SHP77 (cell line): ENCODE results near the gene NEDD4.
"Not testable (repeated sequence)": the region's sequence is repeated elsewhere in the genome, so short reads cannot be mapped to it uniquely, and the experiment has no call there.

ENCODE experiments used
- DNase-seq, 2 experiments: peaks; one replicate each; lab custom pipeline; 2025; lab: John Stamatoyannopoulos, UW

The NEDD4 gene

DNA sequence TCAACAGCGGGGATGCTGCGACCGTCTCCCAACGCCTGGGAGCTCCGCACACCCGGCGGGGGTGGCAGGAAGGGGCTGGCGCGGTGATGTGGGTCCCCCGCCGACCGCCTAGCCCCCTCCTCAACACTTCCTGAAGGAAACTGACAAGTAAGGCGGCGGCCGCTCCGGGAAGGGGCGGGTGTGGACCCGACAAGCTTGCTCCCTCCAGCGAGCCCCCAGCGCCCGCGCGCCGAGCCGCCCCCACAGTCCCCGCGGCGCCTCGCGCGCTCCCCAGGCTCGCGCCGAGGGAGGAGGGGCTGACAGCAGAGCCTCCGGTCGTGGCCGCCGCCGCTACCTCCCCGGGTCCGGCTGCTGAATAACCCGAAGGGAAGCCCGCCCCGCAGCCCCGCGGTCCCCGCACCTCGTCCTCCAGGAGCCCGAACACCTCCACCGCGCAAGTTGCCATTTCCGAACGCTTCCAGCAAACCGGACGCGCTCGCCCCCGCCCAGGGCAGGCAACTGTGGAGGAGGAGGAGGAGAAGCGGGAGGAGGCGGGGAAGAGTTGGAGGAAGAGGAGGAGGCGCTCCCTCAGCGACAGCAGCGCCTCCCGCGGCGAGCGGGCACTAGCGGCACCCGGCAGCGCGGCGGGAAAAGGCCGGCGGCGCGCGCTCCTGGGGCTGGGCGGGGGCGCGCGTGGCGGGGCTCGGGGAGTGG lies at the start of gene NEDD4:
Gene NEDD4, minus strand, starts transcription at position 502 of the 693 bp plus-strand sequence. Its CDS starts 57 bp downstream, at position 445.
- DNase-seq: peak; percentile 81 to 87

GRCh38 chr15:56042498-56042897 lies 49.1 kb upstream of the NEDD4 start:
- DNase-seq: no peak

DNA sequence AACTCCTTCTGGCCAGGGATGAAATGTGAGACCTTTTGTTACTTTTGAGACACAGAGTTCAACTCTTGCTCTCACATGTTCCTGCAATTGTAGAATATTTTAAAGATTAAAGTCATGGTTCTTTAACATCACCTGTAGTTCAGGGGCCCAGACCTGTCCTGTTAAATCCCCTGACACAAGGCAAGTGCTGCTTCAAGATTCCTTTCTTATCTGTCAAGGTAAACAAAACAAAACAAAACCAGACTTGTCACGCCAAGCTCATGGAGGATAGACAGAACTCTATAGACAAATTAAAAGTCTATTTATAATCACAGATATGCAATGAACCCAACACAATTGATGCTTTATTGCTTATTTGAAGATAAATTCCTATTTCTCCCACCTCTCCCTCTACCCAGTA lies 48.6 kb upstream of the NEDD4 start:
- no peak for DNase-seq

DNA sequence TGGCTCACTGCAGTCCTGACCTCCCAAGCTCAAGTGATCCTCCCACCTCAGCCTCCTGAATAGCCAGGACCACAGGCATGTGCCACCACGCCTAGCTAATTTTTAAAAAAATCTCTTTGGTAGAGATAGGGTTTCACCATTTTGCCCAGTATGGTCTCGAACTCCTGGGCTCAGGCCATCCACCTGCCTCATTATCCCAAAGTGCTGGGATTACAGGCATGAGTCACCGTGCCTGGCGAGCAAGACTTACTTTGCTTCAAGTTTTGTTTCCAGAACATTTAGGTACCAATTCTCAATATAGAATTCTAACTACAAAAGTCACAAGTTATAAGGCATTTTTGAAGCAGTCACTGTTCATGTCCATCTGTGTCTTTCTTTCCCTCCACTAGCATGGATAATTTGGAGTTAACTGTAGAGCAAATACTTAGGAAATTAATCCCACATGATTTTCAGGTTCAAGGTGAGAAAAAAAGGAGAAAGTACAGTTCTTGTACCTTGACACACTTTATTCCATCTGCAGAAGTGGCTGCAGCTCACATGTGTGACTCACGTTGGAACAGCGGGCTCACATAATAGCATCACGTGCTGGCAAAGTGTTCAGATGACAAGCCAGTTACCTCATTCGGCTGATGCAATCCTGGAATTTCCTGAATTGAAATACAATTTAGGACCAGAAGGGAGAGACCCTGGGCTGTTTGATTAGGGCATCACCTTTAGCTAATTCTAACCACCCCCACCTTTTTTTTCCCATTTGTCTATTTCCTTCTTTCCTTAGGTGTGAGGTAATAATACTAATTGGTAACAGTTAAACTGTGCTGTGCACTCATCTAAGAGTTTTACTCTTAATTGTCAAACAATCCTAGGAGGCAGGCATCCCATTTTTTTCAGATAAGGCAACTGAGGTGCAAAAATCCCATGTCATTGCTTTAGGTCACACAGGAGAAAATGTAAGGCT lies 46.9 kb upstream of the NEDD4 start:
- DNase-seq: peak; percentile 74 to 82

- no peak for DNase-seq
Measured at GRCh38 chr15:56038707-56039106, 45.3 kb upstream of the NEDD4 start.

DNA sequence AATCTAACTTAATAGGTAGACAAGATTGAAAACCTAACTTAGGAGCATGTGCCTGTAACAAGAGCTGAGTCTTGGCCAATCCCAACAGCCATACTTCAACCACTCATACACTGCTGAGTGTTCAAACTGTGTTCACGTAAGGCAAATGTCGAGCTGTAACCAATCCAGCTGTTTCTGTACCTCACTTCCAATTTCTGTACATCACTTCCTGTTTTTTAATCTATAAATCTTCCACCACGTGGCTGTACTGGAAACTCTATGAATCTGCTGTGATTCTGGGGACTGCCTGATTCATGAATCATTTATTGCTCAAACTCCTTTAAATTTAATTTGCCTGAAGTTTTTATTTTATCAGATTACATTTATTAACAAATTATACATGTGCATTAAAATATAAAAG lies 44.6 kb upstream of the NEDD4 start:
- no peak for DNase-seq

DNA sequence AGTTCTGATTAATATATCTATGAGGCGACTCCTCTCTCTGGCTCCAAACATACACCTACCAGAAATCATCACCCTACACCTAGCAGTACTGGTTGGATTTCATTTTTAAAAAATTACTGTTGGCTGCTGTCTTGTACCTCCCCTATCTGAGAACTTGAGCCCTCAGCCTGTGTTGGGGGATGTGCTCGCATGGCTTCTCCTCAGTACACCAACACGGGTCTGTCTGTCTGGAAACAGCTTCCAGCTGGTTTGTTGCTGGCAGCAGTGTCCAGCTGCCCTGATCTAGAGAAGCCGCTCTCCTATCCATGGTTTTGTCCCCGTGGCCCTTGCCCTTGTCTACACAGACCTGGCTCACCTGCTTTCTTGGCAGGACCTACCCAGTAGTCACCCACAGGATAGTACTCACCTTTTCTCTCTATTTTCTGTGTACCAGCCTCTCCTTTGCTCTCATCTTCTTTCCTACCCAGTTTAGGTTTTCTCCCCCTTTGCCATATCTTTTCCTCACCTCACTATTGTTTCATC lies 43.2 kb upstream of the NEDD4 start:
- no peak for DNase-seq

GRCh38 chr15:56035166-56035565 lies 41.8 kb upstream of the NEDD4 start:
- DNase-seq: no peak

- no peak for DNase-seq
Measured at GRCh38 chr15:56034514-56034913, 41.1 kb upstream of the NEDD4 start.

- DNase-seq: no peak
Measured at GRCh38 chr15:56032373-56032772, 39.0 kb upstream of the NEDD4 start.

DNA sequence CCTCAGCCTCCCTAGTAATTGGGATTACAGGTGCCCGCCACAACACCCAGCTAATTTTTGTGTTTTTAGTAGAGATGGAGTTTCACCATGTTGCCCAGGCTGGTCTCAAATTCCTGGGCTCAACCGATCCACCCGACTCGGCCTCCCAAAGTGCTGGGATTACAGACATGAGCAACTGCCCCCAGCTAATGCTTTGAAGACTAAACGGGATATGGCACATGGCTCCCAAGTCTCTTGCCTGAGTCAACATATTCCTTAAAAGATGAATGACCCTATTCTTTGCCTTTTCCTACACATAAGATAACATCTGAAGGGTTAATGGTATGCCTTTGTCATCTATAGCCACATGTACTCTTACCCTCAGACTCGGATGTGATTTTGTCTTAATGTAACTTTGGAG lies 38.4 kb upstream of the NEDD4 start:
- DNase-seq: no peak

GRCh38 chr15:56031402-56031801 lies 38.0 kb upstream of the NEDD4 start:
- no peak for DNase-seq

GRCh38 chr15:56028430-56028829 lies 35.0 kb upstream of the NEDD4 start:
- DNase-seq: no peak

- DNase-seq: not testable (repeated sequence)
Measured at GRCh38 chr15:56023160-56023559, 29.7 kb upstream of the NEDD4 start.

DNA sequence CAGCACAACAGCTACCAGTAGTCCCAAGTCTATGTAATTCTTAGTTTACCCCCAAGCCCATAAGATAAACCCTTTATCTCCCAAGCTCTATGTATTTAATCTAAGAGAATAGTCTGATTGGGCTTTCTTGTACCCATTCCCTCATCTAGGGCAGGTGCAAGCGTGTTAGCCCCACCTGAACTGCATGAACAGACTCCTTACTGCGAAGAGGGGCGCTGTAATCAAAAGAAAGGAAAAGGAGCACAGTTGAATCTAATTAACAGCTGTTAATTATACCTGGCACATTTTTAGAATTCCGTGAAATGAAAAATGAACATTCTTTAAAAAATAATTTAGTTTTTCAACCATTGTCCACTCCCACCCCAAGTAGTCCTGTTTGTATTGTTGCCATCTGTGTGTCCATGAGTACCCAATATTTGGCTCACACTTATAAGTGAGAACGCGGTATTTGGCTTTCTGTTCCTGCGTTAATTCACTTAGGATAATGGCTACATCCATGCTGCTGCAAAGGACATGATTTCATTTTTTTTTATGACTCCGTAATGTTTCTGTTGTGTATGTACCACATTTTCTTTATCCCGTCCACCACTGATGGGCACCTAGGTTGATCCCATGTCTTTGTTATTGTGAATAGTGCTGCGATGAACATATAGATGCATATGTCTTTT lies 26.5 kb upstream of the NEDD4 start:
- DNase-seq: no peak

DNA sequence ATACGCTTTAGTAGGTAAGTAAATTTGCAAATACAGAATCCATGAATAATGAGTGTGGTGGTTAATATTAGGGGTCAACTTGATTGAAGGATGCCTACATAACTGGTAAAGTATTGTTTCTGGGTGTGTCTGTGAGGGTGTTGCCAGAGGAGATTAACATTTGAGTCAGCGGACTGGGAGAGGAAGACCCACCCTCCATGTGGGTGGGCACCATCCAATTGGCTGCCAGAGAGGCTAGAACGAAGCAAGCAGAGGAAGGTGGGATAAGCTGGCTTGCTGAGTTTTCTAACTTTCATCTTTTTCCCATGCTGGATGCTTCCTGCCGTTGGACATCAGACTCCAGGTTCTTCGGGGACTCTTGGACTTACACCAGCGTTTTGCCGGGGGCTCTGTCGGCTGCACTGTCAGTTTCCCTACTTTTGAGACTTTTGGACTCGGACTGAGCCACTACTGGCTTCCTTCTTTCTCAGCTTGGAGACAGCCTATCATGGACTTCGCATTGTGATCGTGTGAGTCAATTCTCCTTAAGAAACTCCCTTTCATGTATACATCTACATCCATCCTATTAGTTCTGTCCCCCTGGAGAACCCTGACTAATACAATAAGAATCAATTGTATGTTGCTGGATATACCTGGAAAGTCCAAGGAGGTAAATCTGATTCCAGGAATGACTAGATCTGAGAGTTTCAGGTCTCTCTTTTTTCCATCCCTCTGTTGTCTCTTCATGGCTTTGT lies 25.8 kb upstream of the NEDD4 start:
- DNase-seq: no peak

- no peak for DNase-seq
Measured at GRCh38 chr15:56017920-56018319, 24.5 kb upstream of the NEDD4 start.

- no peak for DNase-seq
Measured at GRCh38 chr15:56017511-56017910, 24.1 kb upstream of the NEDD4 start.

DNA sequence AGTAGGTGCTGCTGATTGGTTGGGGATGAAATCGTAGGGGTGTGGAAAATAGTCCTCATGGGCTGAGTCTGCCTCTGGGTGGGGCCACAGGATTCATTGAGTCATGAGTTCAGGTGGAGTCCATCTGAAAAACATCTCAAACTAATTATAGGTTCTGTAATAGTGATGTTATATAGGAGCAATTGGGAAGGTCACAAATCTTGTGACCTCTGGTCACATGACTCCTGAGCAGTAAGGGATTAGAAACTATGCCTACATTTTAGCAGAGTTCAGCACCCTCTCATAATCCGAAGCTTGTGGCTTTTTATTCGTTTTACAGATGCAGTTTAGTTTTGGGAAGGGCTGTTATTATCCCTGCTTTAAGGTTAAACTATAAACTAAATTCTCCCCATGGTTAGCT lies 22.9 kb upstream of the NEDD4 start:
- no peak for DNase-seq

DNA sequence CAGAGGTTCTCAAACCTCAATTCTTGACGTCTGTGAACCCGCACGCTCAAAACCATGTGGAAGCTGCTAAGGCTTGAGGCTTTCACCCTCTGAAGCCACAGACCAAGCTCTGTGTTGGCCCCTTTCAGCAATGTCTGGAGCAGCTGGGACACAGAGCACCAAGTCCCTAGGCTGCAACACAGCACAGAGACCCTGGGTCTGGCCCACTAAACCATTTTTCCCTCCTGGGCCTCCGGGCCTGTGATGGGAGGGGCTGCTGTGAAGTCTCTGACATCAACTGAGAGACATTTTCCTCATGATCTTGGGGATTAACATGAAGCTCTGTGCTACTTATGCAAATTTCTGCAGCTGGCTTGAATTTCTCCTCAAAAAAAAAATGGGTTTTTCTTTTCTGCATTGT lies 21.3 kb upstream of the NEDD4 start:
- no peak for DNase-seq

GRCh38 chr15:56007053-56007452 lies 13.6 kb upstream of the NEDD4 start:
- DNase-seq: peak; percentile 2 to 3

- not testable (repeated sequence) for DNase-seq
Measured at GRCh38 chr15:56006371-56006770, 13.0 kb upstream of the NEDD4 start.
